Panc1 (cell line): Measurements from ENCODE around the gene PLBD2. TPM values are rescaled to one million over a fixed set of nuclear protein-coding genes. Genes with fewer than 3 reads are reported as not detected.

Source experiments
- ATAC-seq: fragments of 200-7000 bp; cut with Tn5 transposase; 2 replicates; pipeline ENCODE4 v1.9.1; 2020; ENCODE audit warnings: mild to moderate bottlenecking, moderate library complexity
- BruUV-seq: library from RNA; stranded (reverse); fragments of 400-500 nt; replicated peaks from 2 replicates; lab custom pipeline; 2021; lab: Mats Ljungman, UMichigan
- CTCF ChIA-PET: fragments of 300-600 bp; sonication (Branson Sonifier 250); formaldehyde crosslinking; loops from one replicate; lab custom pipeline; 2022; ENCODE audit warnings: antibody characterized with exemption; lab: Charles Lee
- POLR2A ChIA-PET: fragments of 300-600 bp; sonication (Branson Sonifier 250); formaldehyde crosslinking; loops from one replicate; lab custom pipeline; 2022; ENCODE audit warnings: antibody characterized with exemption; lab: Charles Lee
- DNase-seq: peaks from one replicate; pipeline ENCODE4 v3.0.0-alpha.2; 2010; ENCODE audit warnings: low read depth, low spot score
- H3K27ac ChIP-seq: 2 replicates; pipeline ENCODE4 v1.5.1; 2011; ENCODE audit warnings: mild to moderate bottlenecking, low read length, inconsistent platforms
- H3K27me3 ChIP-seq: fragments of 200-500 bp; sonication (Bioruptor generic); 2 replicates; pipeline ENCODE4 v1.6.0; 2014; ENCODE audit warnings: low read length, inconsistent platforms; ENCODE audit not compliant: control insufficient read depth, insufficient read depth
- H3K36me3 ChIP-seq: fragments of 200-500 bp; sonication (Bioruptor generic); 2 replicates; pipeline ENCODE4 v1.5.1; 2014; ENCODE audit warnings: inconsistent platforms, mild to moderate bottlenecking, low read length, moderate library complexity; ENCODE audit not compliant: control insufficient read depth, insufficient read depth
- H3K4me1 ChIP-seq: 2 replicates; pipeline ENCODE4 v1.5.1; 2011; ENCODE audit warnings: inconsistent platforms, mild to moderate bottlenecking, low read length, moderate library complexity; ENCODE audit not compliant: control insufficient read depth, insufficient read depth
- H3K4me3 ChIP-seq, 2 experiments: 2 replicates each; pipeline ENCODE4 v1.5.1; 2011 to 2012; ENCODE audit warnings: low read depth in 2 of 2, low read length in 2 of 2, mild to moderate bottlenecking in 2 of 2, inconsistent platforms in 1 of 2, moderate library complexity in 1 of 2
- H3K9me3 ChIP-seq: fragments of 200-500 bp; sonication (Bioruptor generic); 2 replicates; pipeline ENCODE4 v1.5.1; 2014; ENCODE audit warnings: low read depth, mild to moderate bottlenecking, inconsistent platforms, low read length, moderate library complexity; ENCODE audit not compliant: control insufficient read depth, insufficient read depth
- POLR2AphosphoS5 ChIP-seq: IDR thresholded peaks from 2 replicates; pipeline ENCODE4 v1.6.1; 2012; ENCODE audit warnings: mild to moderate bottlenecking, low read depth, low read length, moderate library complexity
- SIN3A ChIP-seq: IDR thresholded peaks from 2 replicates; pipeline ENCODE4 v1.6.1; 2012; ENCODE audit warnings: low read depth, mild to moderate bottlenecking, low read length, moderate library complexity, borderline replicate concordance; ENCODE audit not compliant: insufficient read depth
- TCF7L2 ChIP-seq: IDR thresholded peaks from 2 replicates; pipeline ENCODE4 v1.6.1; 2011; ENCODE audit warnings: mild to moderate bottlenecking, low read depth, low read length, inconsistent platforms
- in situ Hi-C: cut with HindIII; loops from 2 replicates; pipeline ENCODE4 v1.10.0; 2016; ENCODE audit warnings: low sequenced_read_pairs, low pct_unique_long_range_greater_than_20kb
- intact Hi-C: fragments of 100-400 bp; cut with micrococcal nuclease; formaldehyde crosslinking; loops from one replicate; pipeline ENCODE4 v1.10.0; 2022; ENCODE audit not compliant: unreplicated experiment
- total RNA-seq: library from RNA; stranded (reverse); gene quantifications from one replicate; pipeline ENCODE4 v1.2.1, GENCODE V29; 2021; ENCODE audit not compliant: unreplicated experiment
- TF ChIP-seq, protein P1 (sequence below), 2 experiments: IDR thresholded peaks; 2 replicates each; pipeline ENCODE4 v1.6.1; 2011 to 2012; ENCODE audit warnings: low read depth in 2 of 2, control low read depth in 1 of 2, low read length in 1 of 2, mild to moderate bottlenecking in 1 of 2, moderate library complexity in 1 of 2; ENCODE audit not compliant: insufficient read depth in 1 of 2
- TF ChIP-seq, protein P2 (sequence below): fragments of 450-650 bp; IDR thresholded peaks from 2 replicates; pipeline ENCODE4 v1.5.1; 2017; ENCODE audit warnings: mild to moderate bottlenecking

PLBD2 gene
- total RNA-seq, 1 experiment from 2014 or later: 69.7 TPM

- Histone ChIP-seq H3K27ac (no peak overlapping the region), H3K27me3 (no peaks in the 10 kb centered on the region), H3K4me1 (peaks cover 3% of the 10 kb centered on the region; the same call in 1 of the 2 replicates), H3K36me3 (no peaks in the 10 kb centered on the region), H3K4me3 (no peak overlapping the region), H3K9me3 (no peaks in the 10 kb centered on the region)
- DNase-seq (no peak), ATAC-seq (no peak)
- in situ Hi-C loops: no loop called here
- intact Hi-C loops: no loop called here
- ChIA-PET POLR2A (no interaction called here), CTCF (no interaction called here)
- TF ChIP-seq POLR2AphosphoS5 (no peak), SIN3A (no peak), TCF7L2 (no peak)
- TF ChIP-seq, protein P1, sequence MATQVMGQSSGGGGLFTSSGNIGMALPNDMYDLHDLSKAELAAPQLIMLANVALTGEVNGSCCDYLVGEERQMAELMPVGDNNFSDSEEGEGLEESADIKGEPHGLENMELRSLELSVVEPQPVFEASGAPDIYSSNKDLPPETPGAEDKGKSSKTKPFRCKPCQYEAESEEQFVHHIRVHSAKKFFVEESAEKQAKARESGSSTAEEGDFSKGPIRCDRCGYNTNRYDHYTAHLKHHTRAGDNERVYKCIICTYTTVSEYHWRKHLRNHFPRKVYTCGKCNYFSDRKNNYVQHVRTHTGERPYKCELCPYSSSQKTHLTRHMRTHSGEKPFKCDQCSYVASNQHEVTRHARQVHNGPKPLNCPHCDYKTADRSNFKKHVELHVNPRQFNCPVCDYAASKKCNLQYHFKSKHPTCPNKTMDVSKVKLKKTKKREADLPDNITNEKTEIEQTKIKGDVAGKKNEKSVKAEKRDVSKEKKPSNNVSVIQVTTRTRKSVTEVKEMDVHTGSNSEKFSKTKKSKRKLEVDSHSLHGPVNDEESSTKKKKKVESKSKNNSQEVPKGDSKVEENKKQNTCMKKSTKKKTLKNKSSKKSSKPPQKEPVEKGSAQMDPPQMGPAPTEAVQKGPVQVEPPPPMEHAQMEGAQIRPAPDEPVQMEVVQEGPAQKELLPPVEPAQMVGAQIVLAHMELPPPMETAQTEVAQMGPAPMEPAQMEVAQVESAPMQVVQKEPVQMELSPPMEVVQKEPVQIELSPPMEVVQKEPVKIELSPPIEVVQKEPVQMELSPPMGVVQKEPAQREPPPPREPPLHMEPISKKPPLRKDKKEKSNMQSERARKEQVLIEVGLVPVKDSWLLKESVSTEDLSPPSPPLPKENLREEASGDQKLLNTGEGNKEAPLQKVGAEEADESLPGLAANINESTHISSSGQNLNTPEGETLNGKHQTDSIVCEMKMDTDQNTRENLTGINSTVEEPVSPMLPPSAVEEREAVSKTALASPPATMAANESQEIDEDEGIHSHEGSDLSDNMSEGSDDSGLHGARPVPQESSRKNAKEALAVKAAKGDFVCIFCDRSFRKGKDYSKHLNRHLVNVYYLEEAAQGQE (IDR thresholded peaks at IDR 0.05; ENCODE audit: insufficient read depth in 1 of 2, low read depth in 2 of 2, low read length in 1 of 2): no peak
- TF ChIP-seq, protein P2, sequence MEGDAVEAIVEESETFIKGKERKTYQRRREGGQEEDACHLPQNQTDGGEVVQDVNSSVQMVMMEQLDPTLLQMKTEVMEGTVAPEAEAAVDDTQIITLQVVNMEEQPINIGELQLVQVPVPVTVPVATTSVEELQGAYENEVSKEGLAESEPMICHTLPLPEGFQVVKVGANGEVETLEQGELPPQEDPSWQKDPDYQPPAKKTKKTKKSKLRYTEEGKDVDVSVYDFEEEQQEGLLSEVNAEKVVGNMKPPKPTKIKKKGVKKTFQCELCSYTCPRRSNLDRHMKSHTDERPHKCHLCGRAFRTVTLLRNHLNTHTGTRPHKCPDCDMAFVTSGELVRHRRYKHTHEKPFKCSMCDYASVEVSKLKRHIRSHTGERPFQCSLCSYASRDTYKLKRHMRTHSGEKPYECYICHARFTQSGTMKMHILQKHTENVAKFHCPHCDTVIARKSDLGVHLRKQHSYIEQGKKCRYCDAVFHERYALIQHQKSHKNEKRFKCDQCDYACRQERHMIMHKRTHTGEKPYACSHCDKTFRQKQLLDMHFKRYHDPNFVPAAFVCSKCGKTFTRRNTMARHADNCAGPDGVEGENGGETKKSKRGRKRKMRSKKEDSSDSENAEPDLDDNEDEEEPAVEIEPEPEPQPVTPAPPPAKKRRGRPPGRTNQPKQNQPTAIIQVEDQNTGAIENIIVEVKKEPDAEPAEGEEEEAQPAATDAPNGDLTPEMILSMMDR: no peak
- BruUV-seq: no TSS peak
These were observed 30.0 kb upstream of the PLBD2 start for GRCh38 chr12:113328368-113328889.

DNA sequence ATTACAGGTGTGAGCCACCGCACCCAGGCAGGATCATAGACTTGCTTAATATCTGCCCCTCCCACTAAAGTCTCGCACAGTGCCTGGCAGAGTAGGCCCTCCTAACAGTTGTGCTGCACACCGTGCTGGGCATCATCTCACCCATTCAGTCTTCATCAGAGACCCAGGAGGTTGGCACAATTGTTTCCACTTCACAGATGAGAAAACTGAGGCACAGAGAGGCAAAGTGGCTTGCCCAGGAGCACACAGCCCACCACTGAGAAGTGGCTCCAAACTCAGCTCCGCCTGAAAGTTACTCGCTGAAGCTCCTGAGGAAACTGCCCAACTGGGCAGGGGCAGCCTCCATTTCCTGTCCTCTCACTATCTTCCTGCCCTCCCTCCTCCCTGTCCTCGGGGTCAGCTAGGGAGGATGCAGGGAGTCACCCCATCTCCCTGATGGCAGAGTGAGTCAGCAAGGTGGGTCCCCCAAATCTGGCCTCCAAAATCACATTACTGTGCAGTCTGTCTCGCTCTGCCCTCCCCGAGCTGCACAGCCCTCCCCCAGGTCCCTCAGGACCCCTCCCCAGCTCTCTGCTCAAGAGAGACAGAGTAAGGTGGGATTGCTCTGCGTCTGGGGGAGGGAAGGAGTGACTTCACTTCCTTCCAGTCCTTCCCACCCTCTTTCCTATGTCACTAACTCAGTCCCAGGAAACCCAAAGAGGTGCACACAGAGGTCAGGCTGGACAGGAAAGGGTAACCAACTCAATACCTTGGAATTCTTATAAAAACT is 29.2 kb upstream of the PLBD2 start:
- intact Hi-C loops: no loop called here
- no peak for DNase-seq
- Histone ChIP-seq H3K27me3 (no peaks in the 10 kb centered on the region), H3K4me1 (peaks cover 8% of the 10 kb centered on the region; the same call in 1 of the 2 replicates), H3K4me3 (no peak overlapping the region), H3K36me3 (no peaks in the 10 kb centered on the region), H3K27ac (no peak overlapping the region), H3K9me3 (no peaks in the 10 kb centered on the region)
- TF ChIP-seq TCF7L2: no peak
- TF ChIP-seq, protein P1 (IDR thresholded peaks at IDR 0.05; ENCODE audit: insufficient read depth in 1 of 2, low read depth in 2 of 2, low read length in 1 of 2): no peak
- TF ChIP-seq POLR2AphosphoS5: no peak
- TF ChIP-seq, protein P2: no peak
- no peak for TF ChIP-seq SIN3A
- in situ Hi-C loops: no loop called here
- 0 out of 2 replicates have a peak, but pooled peaks have one; percentile 29 for ATAC-seq
- BruUV-seq: no TSS peak
- CTCF ChIA-PET: no interaction called here
- POLR2A ChIA-PET: no interaction called here
